ENCODE measurements around the gene UGP2.
A peak's percentile ranks its signal among the peaks of the same experiment; 100 is the strongest.

UGP2 gene

DNA sequence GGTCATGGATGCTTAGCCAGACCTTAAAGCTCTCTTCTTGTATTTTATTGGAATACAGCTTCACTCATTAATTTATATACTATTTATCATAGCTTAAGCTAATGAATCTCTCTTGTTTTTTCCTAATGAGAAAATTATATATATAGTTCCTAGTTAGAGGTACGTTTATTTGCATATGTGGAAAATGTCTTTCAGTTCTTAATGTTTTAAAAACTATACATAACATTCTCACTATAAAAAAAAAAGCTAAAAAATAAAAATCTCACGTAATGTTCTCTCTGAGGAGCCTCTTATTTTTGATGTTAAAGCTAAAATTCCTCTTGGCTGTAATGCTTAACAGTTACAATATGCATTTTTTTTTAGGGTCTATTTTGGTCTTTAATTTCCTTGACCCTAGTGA, 16.6 kb downstream of the UGP2 start:
- no peak for DNase-seq
- Histone ChIP-seq H3K9ac (ENCODE audit: low read length) (no peak overlapping the region), H3K4me1 (ENCODE audit: low read length) (no peaks in the 10 kb centered on the region), H2AFZ (ENCODE audit: low read length) (no peak overlapping the region), H3K36me3 (replicated peaks; ENCODE audit: insufficient read depth, low read length) (peaks cover 4% of the 10 kb centered on the region; the same call in 1 of the 2 replicates), H4K20me1 (ENCODE audit: insufficient read depth, low read length) (no peaks in the 10 kb centered on the region), H3K27ac (ENCODE audit: low read length) (no peak overlapping the region), H3K4me2 (ENCODE audit: low read depth, low read length) (no peak overlapping the region), H3K4me3 (ENCODE audit: low read length) (no peak overlapping the region), H3K9me3 (replicated peaks; ENCODE audit: insufficient read depth, low read length) (no peaks in the 10 kb centered on the region), H3K27me3 (replicated peaks; ENCODE audit: insufficient read depth, low read length) (no peaks in the 10 kb centered on the region), H3F3A (ENCODE audit: insufficient read depth, low read length) (no peaks in the 10 kb centered on the region), H3K9me2 (replicated peaks; ENCODE audit: insufficient read depth, low read length) (no peaks in the 10 kb centered on the region), H3K79me2 (ENCODE audit: low read length) (peaks cover 30% of the 10 kb centered on the region)
- TF ChIP-seq EZH2phosphoT487 (IDR thresholded peaks at IDR 0.05; ENCODE audit: low read length) = no peak
- no peak for TF ChIP-seq EZH2 (optimal IDR thresholded peaks at IDR 0.05; ENCODE audit: low read depth, low read length)
- TF ChIP-seq, protein P1, sequence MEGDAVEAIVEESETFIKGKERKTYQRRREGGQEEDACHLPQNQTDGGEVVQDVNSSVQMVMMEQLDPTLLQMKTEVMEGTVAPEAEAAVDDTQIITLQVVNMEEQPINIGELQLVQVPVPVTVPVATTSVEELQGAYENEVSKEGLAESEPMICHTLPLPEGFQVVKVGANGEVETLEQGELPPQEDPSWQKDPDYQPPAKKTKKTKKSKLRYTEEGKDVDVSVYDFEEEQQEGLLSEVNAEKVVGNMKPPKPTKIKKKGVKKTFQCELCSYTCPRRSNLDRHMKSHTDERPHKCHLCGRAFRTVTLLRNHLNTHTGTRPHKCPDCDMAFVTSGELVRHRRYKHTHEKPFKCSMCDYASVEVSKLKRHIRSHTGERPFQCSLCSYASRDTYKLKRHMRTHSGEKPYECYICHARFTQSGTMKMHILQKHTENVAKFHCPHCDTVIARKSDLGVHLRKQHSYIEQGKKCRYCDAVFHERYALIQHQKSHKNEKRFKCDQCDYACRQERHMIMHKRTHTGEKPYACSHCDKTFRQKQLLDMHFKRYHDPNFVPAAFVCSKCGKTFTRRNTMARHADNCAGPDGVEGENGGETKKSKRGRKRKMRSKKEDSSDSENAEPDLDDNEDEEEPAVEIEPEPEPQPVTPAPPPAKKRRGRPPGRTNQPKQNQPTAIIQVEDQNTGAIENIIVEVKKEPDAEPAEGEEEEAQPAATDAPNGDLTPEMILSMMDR (IDR thresholded peaks at IDR 0.05; ENCODE audit: low read length) = no peak

DNA sequence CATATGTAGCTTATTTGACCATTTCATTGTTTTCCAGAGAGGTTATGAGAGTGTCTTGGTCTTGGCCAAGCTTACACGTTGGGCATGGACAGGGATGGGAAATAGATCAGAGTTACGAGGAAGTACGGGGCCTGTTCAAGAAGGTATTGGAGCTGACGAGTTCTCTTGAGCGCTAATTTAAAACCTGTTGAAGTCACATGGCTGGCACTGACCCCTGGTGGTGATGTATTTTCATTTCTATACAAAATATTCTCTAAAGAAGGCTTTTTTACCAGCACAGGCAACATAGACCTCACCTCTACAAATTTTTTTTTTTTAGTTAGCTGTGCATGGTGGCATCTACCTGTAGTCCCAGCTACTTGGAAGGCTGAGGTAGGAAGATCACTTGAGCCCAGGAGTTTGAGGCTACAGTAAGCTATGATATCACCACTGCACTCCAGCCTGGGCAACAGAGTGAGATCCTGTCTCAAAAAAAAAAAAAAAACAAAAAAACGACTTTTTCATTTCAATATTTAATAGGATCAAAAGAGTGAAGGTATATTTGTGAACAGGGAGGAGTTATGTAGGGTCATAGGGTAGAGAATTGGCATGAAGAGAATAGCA, 19.6 kb downstream of the UGP2 start:
- no peaks in the 10 kb centered on the region for H3K9me3 ChIP-seq (replicated peaks; ENCODE audit: insufficient read depth, low read length)
- H3K27ac ChIP-seq (ENCODE audit: low read length) = no peak overlapping the region
- peaks cover 13% of the 10 kb centered on the region for H3F3A ChIP-seq (ENCODE audit: insufficient read depth, low read length)
- H3K36me3 ChIP-seq (replicated peaks; ENCODE audit: insufficient read depth, low read length) = peaks cover 4% of the 10 kb centered on the region; the same call in 1 of the 2 replicates
- TF ChIP-seq, protein P1 (IDR thresholded peaks at IDR 0.05; ENCODE audit: low read length) = peak; percentile 45
- TF ChIP-seq EZH2phosphoT487 (IDR thresholded peaks at IDR 0.05; ENCODE audit: low read length) = no peak
- no peak overlapping the region for H3K4me2 ChIP-seq (ENCODE audit: low read depth, low read length)
- H3K4me3 ChIP-seq (ENCODE audit: low read length) = no peak overlapping the region
- peaks cover 8% of the 10 kb centered on the region; the same call in 1 of the 2 replicates for H3K79me2 ChIP-seq (ENCODE audit: low read length)
- H3K4me1 ChIP-seq (ENCODE audit: low read length) = peaks cover 15% of the 10 kb centered on the region
- H4K20me1 ChIP-seq (ENCODE audit: insufficient read depth, low read length) = no peaks in the 10 kb centered on the region
- H3K27me3 ChIP-seq (replicated peaks; ENCODE audit: insufficient read depth, low read length) = no peaks in the 10 kb centered on the region
- no peak overlapping the region for H3K9ac ChIP-seq (ENCODE audit: low read length)
- H3K9me2 ChIP-seq (replicated peaks; ENCODE audit: insufficient read depth, low read length) = no peaks in the 10 kb centered on the region
- H2AFZ ChIP-seq (ENCODE audit: low read length) = no peak overlapping the region
- peak; percentile 52 for DNase-seq

DNA sequence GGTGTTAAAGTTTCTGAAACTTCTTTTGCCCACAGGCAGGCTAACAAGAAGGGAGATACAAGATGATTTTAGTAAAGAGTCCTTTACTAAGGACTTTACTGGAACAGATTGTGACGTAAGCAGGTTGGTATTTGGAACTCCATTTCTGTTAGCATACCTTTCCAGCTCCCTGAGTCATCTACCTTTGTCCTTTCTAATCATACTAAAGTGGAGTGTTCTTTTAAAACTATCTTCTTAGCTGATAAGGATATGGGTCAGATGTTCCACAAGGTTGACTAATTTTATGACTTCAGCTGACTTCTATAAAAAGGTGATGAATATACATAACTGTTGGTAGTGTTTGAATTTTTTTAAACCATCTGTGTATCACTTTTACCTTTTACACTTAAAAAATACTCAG, 21.1 kb downstream of the UGP2 start:
- Histone ChIP-seq H3K27ac (ENCODE audit: low read length) (no peak overlapping the region), H3K79me2 (ENCODE audit: low read length) (peaks cover 21% of the 10 kb centered on the region), H3F3A (ENCODE audit: insufficient read depth, low read length) (peaks cover 14% of the 10 kb centered on the region), H3K4me3 (ENCODE audit: low read length) (no peak overlapping the region), H2AFZ (ENCODE audit: low read length) (no peak overlapping the region), H3K4me1 (ENCODE audit: low read length) (peaks cover 23% of the 10 kb centered on the region), H3K36me3 (replicated peaks; ENCODE audit: insufficient read depth, low read length) (peaks cover 4% of the 10 kb centered on the region; the same call in 1 of the 2 replicates), H3K4me2 (ENCODE audit: low read depth, low read length) (no peak overlapping the region), H3K9me3 (replicated peaks; ENCODE audit: insufficient read depth, low read length) (no peaks in the 10 kb centered on the region), H3K27me3 (replicated peaks; ENCODE audit: insufficient read depth, low read length) (no peaks in the 10 kb centered on the region), H4K20me1 (ENCODE audit: insufficient read depth, low read length) (no peaks in the 10 kb centered on the region), H3K9me2 (replicated peaks; ENCODE audit: insufficient read depth, low read length) (no peaks in the 10 kb centered on the region), H3K9ac (ENCODE audit: low read length) (no peak overlapping the region)
- DNase-seq = no peak
- TF ChIP-seq EZH2 (optimal IDR thresholded peaks at IDR 0.05; ENCODE audit: low read depth, low read length) = no peak
- TF ChIP-seq EZH2phosphoT487 (IDR thresholded peaks at IDR 0.05; ENCODE audit: low read length) = no peak
- TF ChIP-seq, protein P1 (IDR thresholded peaks at IDR 0.05; ENCODE audit: low read length) = no peak

Measured in MM.1S (cell line).